GM21786 (cell line): Measurements from ENCODE around the gene SELENOO.

Source experiments
- ATAC-seq: cut with Tn5 transposase; IDR thresholded peaks from one replicate; pipeline ENCODE4 v1.9.1; 2021; ENCODE audit not compliant: unreplicated experiment

Gene SELENOO

DNA sequence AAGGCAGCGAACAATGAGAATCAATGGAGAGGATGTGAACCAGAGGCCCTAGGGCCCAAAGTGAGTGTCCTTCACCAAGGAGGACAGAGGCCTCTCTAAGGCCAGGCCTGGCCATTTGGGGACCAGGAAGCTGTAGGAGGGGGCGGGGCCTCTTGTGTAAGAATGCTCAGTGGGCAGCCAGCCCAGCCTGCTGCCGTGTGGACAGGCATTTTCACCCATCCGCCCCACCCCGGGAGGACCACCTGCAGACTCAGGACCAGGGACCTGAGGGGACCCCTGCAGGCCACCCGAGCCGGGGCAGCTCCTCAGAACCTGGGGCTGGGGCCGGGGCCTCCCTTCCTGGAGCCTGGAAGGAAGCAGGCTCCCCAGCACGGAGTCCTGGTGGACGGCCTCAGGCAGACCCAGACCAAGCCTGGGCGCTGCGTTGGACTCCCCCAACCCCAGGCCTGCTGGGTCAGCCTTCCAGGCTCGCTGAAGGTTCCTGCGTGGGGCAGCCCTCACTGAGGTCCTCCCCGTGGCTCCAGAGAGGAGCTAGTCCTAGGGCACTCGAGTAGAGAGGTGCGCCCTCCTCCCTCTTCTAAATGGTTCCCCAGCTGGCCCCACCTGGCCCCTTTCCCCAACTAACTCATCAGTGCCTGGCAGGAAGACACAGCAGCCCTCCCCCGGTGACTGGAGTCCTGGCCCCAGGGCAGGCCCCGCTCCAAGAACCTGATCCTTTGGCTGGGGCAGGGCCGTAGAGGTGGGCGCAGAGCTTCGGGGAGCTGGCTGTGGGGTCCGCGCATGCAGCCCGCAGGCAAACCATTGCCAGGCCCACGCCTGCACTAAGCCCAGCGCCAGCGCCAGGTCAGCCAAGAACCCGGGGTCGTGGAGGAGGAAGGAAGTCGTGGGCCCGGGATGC lies 16.6 kb upstream of the SELENOO start:
- ATAC-seq = no peak

DNA sequence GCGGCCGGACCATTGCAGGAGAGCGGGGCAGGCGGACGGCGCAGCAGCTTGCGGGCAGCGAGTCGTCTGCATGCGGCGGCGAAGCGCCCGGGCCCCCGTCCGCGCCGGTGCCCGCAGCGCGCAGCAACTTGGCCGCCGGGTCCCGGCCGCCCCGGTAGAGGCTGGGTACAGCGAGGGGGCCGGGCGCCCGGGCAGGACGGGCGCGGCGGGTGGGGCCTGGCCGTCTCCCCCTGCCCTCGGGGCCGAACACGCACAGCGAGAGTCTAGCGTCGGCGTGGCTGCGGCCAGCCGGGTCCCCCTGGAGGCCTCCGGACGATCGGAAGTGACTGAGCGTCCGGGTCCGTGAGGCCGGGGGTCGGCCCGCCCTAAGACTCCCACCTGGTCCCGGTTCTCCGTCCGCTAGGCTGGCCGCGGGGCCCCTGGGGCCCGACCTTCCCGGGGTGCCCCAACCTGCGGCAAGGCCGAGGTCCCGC lies 15.9 kb upstream of the SELENOO start:
- ATAC-seq = no peak

DNA sequence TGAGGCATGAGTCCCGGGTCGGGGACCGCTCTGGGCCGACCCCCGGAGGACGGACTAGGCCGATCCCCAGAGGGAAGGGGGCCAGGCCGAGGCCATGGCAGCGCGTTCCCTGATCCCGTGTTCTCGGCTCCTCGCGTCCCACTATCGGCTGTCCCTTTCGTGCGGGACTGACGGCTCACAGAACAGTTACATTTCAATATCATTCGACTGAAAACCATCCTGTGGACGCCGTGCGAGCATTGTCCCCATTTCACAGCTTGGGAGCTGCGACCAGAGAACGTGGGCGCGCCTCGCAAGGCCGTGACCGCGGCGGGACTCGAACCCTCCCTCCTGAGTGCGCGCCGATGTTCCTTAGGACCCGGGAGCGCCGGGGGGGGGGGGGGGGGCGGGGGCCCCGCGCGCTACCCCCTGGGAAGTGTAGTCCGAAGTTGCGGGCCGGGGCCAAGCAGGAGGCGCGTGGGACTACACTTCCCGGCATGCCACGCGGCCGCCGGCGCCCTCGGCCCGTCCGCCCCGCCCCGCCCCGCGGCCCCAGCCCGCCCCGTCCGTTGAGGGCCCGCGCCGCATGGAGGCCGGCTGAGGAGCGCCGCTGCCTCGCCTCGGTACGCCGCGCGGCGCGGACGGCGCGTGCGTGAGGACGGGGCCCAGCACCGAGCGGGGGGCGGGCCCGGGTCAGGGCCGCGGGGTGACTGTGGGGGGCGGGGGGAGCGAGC lies 15.3 kb upstream of the SELENOO start, which contains the start of gene TRABD:
Gene TRABD (plus strand): TSS at position 539 of the 713 bp plus-strand sequence. CDS start 7,148 bp downstream, outside the sequence.
- ATAC-seq = no peak

DNA sequence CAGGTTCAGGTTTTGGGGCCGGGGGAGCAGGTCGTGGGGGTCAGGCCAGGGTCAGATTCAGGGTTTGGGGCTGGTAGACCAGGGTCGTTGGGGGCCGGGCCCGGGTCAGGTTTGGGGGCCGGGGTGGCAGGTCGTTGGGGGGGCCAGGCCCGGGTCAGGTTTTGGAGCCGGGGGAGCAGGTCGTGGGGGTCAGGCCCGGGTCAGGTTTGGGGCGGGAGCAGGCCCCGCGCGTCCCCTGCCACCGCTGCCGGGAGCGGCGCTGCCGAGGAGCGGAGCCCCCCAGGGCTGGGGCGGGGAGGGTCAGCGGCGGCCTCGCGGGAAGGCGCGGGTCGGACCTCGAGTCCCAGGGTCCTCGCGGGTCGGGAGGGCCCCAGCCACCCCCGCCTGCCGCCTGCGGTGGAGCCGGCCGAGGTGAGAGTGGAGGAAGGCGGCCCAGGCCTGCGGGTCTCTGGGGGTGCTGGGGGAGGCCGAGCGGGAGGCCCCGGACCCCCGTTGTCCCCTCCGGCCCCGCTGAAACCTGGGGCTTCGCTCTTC lies 14.6 kb upstream of the SELENOO start:
- no peak for ATAC-seq

DNA sequence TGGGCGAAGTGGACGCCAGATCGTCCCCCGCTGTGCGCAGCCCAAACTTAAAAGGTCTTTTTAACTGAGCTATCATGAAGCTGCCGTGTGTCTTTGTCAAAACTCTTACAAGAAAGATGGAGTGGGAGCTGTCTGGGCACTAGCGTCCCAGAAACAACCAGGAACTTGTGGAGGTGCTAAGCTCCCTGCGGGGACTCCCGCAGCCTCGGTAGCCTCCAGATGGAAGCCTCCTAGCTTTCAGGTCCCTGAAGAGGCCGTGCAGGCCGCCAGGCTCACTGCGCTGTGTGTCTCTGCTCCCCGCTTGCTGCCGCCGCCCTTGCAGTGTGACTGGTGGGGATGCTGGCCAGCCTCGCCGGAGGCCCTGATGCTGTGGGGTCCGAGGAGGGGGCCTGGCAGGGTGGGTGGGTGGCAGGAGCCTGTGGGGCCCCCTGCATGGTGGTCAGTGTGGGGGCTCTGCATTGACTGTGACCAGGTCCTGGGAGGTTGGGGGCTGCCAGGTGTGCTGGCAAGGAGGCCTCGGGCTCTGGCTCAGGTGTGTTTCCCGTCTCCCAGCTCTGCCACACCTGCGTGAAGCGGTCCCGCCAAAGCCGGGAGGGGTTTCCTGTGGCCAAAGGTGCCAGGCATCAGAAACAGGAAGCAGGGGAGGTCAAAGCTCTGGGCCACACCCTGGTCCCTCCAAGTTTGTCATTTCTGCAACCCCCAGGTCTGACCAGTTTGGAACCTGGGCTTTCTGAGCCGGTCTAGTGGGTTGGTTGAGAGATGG lies 13.9 kb upstream of the SELENOO start:
- ATAC-seq = no peak

DNA sequence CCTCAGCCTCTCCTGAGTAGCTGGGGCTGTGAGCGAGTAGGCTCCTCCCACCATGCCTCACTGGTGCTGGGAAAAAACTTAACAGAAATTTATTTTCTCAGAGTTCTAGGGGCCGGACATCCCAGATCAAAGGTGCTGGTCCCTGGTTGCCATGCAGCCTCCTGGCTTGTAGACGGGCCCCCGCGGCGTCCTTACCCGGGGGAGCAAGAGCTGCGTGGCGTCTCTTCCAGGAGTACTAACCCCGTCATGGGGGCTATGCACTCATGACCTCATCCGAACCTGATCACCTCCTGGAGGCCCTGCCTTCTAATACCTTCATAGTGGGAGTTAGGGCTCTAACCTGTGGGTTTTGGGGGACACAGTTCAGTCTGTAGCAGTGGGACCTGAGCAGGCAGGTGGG lies 12.5 kb upstream of the SELENOO start:
- ATAC-seq = no peak

DNA sequence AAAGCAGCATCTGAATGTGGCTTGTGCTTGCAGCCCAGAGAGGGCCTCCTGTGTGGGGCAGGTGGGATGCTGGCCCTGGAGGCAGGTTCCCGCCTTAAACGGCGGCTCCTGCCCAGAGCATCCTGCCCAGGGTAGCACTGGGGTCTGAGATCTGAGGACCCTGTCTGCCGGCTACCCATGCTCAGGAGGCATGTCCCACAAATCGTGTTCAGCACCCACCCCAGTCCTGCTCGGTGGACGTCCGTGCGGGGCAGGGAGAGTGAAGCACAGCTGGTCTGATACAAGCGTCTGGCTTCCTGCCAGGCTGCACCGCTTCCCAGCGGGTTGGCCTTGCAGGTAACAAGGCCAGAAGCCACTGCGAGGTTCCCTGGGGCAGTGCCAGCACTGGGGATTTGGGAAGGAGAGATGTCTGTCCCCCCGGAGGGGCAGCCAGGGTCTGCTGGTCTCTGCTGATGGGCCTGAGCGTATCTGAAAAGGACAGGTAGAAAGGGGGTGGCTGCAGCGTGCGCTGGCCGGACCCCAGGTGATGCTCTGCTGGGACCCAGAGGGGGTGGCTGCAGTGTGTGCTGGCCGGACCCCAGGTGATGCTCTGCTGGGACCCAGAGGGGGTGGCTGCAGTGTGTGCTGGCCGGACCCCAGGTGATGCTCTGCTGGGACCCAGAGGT lies 11.5 kb upstream of the SELENOO start:
- ATAC-seq = no peak

DNA sequence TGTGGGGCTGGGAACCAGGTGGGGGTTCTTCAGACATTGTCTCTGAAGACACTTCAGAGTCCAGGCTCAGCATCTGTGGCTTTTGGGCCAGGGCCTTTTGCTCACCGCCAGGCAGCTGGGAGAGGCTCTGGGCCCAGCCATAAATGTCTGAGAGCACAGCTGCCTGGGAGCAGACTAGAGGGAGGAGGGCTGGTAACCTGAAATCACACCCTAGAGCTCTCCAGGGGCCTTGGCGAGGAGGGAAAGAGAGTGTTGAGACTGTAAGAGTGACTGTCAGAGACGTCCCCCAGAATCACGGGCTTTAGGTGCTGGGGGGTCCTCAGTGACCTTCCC lies 11.0 kb upstream of the SELENOO start:
- peak; percentile 3 for ATAC-seq

DNA sequence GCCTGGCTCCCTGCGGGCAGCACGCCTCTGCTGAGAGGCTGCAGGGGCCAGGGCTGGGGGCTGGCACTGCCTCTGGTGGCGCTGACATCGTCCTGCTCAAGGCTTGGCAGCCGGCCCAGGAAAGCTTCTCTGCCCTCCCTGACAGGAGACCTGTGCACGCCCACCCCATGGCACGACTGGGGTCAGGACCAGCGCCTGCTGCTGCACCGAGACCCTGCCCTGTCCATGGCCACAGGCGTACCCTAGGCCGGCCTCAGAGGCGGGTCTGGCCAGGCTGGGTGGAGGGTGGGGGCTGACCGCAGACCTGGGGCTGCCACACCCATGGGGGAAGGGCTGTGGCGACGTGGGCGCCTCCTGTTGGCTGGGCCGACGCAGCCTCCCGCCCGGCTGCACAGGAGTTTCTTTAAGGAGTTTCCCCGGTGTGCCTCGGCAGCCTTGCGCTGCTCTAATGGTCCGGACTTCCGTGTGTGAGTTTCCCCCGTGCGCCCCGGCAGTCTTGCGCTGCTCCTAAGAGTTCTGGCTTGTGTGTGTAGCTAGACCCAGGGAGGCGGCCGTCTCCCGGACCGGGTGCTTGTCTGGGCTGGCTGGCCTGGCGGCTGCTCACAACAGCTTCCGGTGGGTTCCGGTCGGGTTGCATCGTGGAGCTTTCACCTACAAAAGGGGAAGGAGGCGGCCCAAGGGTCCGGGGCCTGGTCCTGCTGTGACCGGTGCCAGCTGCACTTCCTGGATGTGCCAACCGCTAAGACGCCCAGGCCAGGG lies 10.4 kb upstream of the SELENOO start:
- peak; percentile 35 for ATAC-seq

DNA sequence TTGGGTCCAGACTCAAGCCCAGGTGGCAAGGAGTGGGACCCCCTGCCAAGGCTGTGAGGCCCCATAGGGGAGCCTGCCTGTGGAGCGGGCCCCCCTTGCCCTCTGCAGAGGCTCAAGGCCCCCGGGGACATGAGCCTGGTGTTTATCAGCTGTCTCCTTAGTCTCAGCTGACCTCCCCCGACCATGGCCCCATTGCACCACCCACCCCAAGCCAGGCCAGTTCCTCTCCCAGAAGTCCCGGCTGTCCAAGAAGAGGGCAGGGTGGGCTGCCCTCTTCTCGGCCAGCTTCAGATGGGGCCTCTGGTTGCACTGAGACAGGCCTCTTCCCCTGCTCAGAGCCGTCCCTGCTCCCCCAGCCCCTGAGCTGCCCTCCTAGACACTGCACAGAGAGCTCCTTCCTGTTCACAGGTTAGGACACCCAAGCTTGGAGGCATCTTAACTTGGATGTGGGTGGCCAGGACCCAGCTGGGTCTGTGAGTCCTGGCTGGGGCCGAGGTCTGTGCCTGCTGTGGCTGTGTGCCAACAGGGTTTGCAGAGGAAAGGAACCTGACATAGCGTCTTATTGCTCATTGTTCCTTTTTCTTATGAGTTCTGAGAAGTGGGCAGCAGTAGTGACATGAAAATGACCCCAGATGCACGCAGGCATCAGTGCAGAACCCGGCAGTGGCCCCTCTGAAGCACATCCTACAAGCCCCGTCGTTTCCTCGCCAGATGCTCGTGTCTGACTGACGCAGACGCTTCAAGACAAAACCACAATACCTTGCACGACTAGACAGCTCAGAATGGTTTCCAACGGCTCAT lies 9.7 kb upstream of the SELENOO start:
- no peak for ATAC-seq

DNA sequence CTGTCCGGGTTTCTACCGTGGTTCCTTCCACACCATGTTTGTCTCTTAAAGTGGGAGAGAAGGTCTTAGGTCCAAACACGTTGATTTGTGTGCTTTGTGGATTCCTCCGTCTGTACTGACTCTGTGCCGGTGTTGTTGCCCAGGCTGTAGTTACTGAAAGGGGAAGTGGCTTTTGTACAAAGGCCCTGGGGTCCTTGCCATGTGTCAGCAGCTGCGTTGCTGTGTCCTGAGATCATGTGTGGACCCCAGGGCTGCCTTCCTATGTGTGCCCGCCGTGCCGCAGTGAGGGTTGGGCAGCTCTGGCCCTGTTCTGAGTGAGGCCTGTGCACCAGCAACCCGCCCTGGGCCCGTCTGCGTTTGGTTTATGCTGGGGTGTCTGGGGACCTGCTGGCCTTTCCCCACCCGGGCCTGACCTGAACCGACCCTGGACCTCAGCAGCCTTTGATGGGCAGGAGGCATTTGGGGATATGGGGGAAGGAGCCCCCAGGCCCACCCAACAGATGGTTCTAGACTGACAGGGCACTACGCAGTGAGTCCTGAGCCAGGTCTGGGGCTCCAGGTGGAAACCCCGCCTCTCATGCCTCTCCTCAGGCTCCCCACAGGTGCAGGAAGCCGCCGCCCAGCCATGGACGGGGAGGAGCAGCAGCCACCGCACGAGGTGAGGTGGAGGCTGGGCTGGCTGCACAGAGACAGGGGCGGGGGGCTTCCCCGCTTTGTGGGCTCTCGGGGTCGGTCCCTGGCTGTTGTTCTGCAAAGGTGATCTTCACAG lies 8.2 kb upstream of the SELENOO start:
- no peak for ATAC-seq

DNA sequence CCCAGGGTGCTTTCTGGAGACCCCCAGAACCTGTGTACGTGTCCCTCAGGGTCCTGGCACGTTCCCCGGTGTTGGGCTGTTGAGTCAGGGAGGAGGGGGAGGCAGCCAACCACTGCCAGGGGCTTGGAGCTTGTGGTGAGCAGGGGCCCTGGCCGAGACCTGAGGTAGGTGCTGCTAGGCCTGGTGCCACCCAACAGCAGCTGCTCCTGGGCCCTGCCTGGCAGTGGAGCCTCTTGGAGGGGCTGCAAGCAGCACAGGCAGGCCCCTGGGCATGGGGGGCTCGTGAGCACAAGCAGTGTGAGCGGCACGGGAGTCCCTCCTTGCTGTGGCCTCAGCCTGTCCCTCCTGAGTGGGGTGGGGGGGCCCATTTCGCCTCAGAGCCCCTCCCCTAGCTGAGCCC lies 7.2 kb upstream of the SELENOO start:
- no peak for ATAC-seq

DNA sequence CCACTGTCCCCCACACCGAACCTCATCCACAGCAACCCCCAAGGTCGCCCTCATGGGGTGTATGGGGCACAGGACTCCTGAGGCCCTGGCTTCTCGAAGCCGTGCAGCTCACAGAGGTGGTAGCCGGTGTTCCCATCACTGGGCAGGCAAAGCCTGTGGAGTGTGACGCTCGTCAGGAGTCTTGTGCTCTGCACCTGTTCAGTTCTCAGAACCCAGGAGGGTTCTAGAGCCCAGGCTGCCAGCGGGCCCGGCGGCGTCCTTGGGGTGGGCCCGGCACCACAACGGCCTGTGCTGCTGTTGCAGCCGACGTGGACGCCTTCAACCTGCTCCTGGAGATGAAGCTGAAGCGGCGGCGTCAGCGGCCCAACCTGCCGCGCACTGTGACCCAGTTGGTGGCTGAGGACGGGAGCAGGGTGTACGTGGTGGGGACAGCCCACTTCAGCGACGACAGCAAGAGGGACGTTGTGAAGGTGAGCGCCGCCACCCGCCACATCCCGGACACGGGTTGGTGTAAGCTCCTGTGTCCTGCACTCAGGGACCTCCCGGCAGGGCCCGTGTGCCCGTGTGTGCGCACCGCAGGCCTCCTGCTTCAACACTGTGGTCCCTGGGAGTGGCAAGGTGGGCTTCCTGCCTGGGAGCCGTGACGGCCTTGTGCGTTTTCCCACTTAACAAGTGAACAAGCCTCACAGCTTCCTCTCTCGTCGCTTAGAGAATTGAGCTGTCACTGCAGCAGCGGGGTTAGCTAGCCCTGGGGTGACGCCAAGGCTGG lies 6.6 kb upstream of the SELENOO start:
- no peak for ATAC-seq

DNA sequence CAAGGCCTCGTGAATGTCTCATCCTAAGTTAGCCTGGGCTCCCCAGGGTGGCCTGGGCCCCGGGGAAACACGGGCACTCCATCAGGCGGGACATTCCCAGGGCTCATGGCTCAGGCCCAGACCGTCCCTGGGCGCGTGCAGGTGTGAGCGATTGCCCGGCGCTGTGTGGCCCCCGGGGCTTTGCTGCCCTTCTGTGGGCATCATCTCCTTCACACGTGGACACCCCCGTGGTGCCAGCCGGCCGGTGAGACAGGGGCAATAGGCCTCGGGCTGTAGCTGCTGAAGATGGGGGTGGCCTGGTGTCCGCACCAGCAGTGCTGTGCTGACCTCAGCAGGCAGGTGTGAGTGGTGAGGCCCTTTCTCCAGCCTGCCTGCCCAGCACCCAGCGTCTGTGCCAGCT lies 4.6 kb upstream of the SELENOO start:
- ATAC-seq = no peak

DNA sequence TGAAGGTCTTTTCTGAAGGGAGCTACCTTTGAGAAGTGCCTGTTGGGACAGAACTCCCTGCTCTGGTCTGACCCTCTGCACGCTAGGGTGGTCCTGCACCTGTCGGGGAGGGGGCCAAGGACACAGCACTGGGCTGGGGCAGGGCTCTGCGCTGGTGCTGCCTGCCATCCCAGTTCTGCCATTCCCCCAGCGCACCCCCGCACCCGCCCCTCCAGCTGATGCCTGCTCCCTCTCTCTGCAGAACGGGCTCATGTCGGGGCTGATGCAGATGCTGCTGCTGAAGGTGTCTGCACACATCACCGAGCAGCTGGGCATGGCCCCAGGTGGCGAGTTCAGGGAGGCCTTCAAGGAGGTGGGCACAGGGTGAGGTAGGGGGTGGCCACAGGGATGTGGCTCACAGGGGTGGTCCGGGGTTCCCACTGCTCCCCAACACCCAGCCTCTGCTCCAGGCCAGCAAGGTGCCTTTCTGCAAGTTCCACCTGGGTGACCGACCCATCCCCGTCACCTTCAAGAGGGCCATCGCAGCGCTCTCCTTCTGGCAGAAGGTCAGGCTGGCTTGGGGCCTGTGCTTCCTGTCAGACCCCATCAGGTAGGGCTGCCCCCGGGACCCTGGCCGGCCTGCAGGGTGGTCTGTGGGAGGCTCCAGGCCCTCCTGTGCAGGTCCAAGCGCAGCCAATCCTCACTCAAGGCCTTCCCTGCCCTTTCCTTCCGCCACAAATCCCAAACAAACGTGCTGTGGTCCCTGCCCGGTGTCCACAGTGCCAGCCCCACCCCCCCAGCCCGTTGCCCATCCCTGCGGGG lies 3.6 kb upstream of the SELENOO start:
- ATAC-seq = no peak

DNA sequence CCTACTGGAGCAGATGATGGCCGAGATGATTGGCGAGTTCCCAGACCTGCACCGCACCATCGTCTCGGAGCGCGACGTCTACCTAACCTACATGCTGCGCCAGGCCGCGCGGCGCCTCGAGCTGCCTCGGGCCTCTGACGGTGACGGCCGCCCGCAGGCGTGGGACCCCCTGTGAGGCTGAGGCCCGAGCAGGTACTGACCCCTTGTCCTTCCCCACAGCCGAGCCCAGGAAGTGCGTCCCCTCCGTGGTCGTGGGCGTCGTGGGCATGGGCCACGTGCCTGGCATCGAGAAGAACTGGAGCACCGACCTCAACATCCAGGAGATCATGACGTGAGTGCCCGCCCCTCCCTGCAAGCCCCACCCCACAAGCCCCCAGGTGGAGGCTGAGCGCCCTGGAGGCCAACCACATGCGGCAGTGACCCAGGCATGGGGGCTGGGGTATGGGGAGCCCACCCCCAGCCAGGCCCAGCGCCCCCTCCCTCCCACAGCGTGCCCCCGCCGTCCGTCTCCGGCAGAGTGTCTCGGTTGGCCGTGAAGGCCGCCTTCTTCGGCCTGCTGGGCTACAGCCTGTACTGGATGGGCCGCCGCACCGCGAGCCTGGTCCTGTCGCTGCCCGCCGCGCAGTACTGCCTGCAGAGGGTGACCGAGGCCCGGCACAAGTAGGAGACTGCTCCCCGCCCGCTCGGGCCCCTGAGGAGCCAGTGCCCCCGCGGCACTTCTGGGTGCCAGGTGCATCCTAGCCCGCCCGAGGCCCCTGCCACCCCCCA lies 2.8 kb upstream of the SELENOO start:
- ATAC-seq = no peak
